Activated CD8-positive, alpha-beta memory T cell treated with anti-CD3 and anti-CD28 coated beads, Interleukin-2, amount 10 ng/mL, durations not matched to agents 7 days and 5 days (primary cell): ENCODE data around the gene CHST8. TPM values are rescaled to one million over a fixed set of nuclear protein-coding genes. Genes with fewer than 3 reads are reported as not detected.

Experiments used
- ATAC-seq: fragments of 150-1000 bp; cut with Tn5 transposase; one replicate; pipeline ENCODE4 v1.10.0; 2021; ENCODE audit warnings: moderate library complexity
- CTCF ChIA-PET: fragments of 350-600 bp; sonication (Branson Sonifier 250); formaldehyde crosslinking; loops from one replicate; lab custom pipeline; 2021; ENCODE audit warnings: antibody characterized with exemption; lab: Charles Lee
- DNase-seq: peaks from one replicate; pipeline ENCODE4 v3.0.0-alpha.2; 2020
- H3K27ac Mint-ChIP-seq: one replicate; pipeline ENCODE4 v1.8.0; 2021; ENCODE audit warnings: mild to moderate bottlenecking, mixed read lengths
- H3K27me3 Mint-ChIP-seq: one replicate; pipeline ENCODE4 v1.8.0; 2021; ENCODE audit warnings: mixed read lengths
- H3K36me3 Mint-ChIP-seq: one replicate; pipeline ENCODE4 v1.8.0; 2021; ENCODE audit warnings: mild to moderate bottlenecking, mixed read lengths
- H3K4me1 Mint-ChIP-seq: one replicate; pipeline ENCODE4 v1.8.0; 2021; ENCODE audit warnings: mixed read lengths
- H3K4me3 Mint-ChIP-seq: one replicate; pipeline ENCODE4 v1.8.0; 2021; ENCODE audit warnings: mild to moderate bottlenecking, moderate library complexity, mixed read lengths
- H3K9me3 Mint-ChIP-seq: one replicate; pipeline ENCODE4 v1.8.0; 2022; ENCODE audit warnings: low read depth, mixed read lengths
- total RNA-seq, 2 experiments: library from RNA; stranded (reverse); gene quantifications; one replicate each; pipeline ENCODE4 v1.2.3, GENCODE V29; 2021

Gene CHST8
- total RNA-seq, 2 experiments from 2014 or later, result not detected

GRCh38 chr19:33819506-33819879 is 197.7 kb downstream of the CHST8 start:
- H3K27me3 Mint-ChIP-seq, result peaks cover 23% of the 10 kb centered on the region
- DNase-seq (no peak), ATAC-seq (no peak)
- H3K36me3 Mint-ChIP-seq, result no peaks in the 10 kb centered on the region
- H3K9me3 Mint-ChIP-seq, result no peaks in the 10 kb centered on the region
- H3K4me1 Mint-ChIP-seq, result peaks cover 21% of the 10 kb centered on the region
- no peak overlapping the region for H3K27ac Mint-ChIP-seq
- H3K4me3 Mint-ChIP-seq, result peak overlapping the region; percentile 24
- CTCF ChIA-PET, result interaction anchor here (0.7 to 3.6 kb wide), 7 partner anchors 10 to 301 kb away, joined by 3 to 24 read pairs (median 4); partner anchors contain the start of gene KCTD15

GRCh38 chr19:33819880-33820781 is 198.4 kb downstream of the CHST8 start:
- Mint-ChIP-seq H3K36me3 (no peaks in the 10 kb centered on the region), H3K4me1 (peaks cover 21% of the 10 kb centered on the region), H3K27me3 (peaks cover 23% of the 10 kb centered on the region), H3K9me3 (no peaks in the 10 kb centered on the region), H3K27ac (peak overlapping the region; percentile 43), H3K4me3 (peak overlapping the region; percentile 62)
- DNase-seq, result peak; percentile 79
- peak; percentile 89 for ATAC-seq
- CTCF ChIA-PET, result interaction anchor here (0.7 to 3.6 kb wide), 7 partner anchors 9 to 301 kb away, joined by 3 to 24 read pairs (median 4); partner anchors contain the start of gene KCTD15

- CTCF ChIA-PET, result interaction anchor here (1.1 to 1.5 kb wide), 2 partner anchors 27 to 44 kb away, joined by 3 to 5 read pairs; no protein-coding TSS in a partner anchor
- Mint-ChIP-seq H3K4me1 (peaks cover 21% of the 10 kb centered on the region), H3K27ac (no peak overlapping the region)
Observed at GRCh38 chr19:33821871-33822270, 200.1 kb downstream of the CHST8 start.

More at GRCh38 chr19:33821871-33822270, 200.1 kb downstream of the CHST8 start:
- Mint-ChIP-seq H3K9me3 (no peaks in the 10 kb centered on the region), H3K27me3 (peaks cover 23% of the 10 kb centered on the region), H3K36me3 (no peaks in the 10 kb centered on the region), H3K4me3 (no peak overlapping the region)
- ATAC-seq (no peak), DNase-seq (peak; percentile 25)

Other genes with a start within 250 kb of the CHST8 start
- gene CEBPG, start 248.2 kb upstream of the CHST8 start, total RNA-seq, result 10 to 100 TPM; 22.2 to 27.1 TPM
- 10 to 100 TPM; 14.9 to 20.3 TPM for gene PEPD, start 100.2 kb upstream of the CHST8 start, total RNA-seq
- gene KCTD15, start 174.9 kb downstream of the CHST8 start, total RNA-seq, result 1 to 10 TPM in 1 of 2 experiments, under 1 TPM in 1; 0.67 to 1.7 TPM